Raji (cell line): Measurements from ENCODE around the gene SERINC4.

Experiments used
- POLR2A ChIP-seq: IDR thresholded peaks from 2 replicates; pipeline ENCODE4 v1.6.1; 2011; ENCODE audit warnings: low read depth, low read length, control low read depth; ENCODE audit not compliant: insufficient read depth

SERINC4 gene

GRCh38 chr15:43763819-43764446 is 36.1 kb downstream of the SERINC4 start:
- TF ChIP-seq POLR2A: no peak

GRCh38 chr15:43762824-43763223 is 37.2 kb downstream of the SERINC4 start:
- TF ChIP-seq POLR2A: no peak

- TF ChIP-seq POLR2A: no peak
Observed at GRCh38 chr15:43751885-43752284, 48.1 kb downstream of the SERINC4 start.

- TF ChIP-seq POLR2A: peak; percentile 30; the same call in 1 of the 2 replicates
Observed at GRCh38 chr15:43749690-43750345, 50.2 kb downstream of the SERINC4 start.

- TF ChIP-seq POLR2A: no peak
Observed at GRCh38 chr15:43748376-43748775, 51.6 kb downstream of the SERINC4 start.

GRCh38 chr15:43746903-43747309 is 53.1 kb downstream of the SERINC4 start:
- TF ChIP-seq POLR2A: 0 out of 2 replicates have a peak, but pooled peaks have one; percentile 26

- peak; percentile 91 for TF ChIP-seq POLR2A
Observed at GRCh38 chr15:43746245-43746902, 53.6 kb downstream of the SERINC4 start, which contains the start of gene PDIA3. PDIA3 (plus strand) TSS chr15:43746438; CDS start chr15:43746540, 102 bp downstream.
